Fibroblast of pulmonary artery (primary cell): ENCODE results near the gene FIBCD1.

Experiments used
- DNase-seq: peaks from one replicate; pipeline ENCODE4 v3.0.0-alpha.2; 2010; ENCODE audit warnings: low read depth
- H3K4me3 ChIP-seq: replicated peaks from 2 replicates; pipeline ENCODE4 v1.5.1; 2011; ENCODE audit warnings: low read depth, mild to moderate bottlenecking, control low read depth, low read length, moderate library complexity
- CTCF ChIP-seq: IDR thresholded peaks from 2 replicates; pipeline ENCODE4 v1.5.1; 2011; ENCODE audit warnings: mild to moderate bottlenecking, control low read depth, low read length, inconsistent platforms; ENCODE audit errors: missing control alignments

Gene FIBCD1

GRCh38 chr9:130921989-130922892 is 16.8 kb downstream of the FIBCD1 start:
- DNase-seq = no peak
- H3K4me3 ChIP-seq = no peak overlapping the region
- no peak for TF ChIP-seq CTCF

GRCh38 chr9:130921300-130921988 is 17.6 kb downstream of the FIBCD1 start:
- TF ChIP-seq CTCF = no peak
- DNase-seq = no peak
- H3K4me3 ChIP-seq = no peak overlapping the region

GRCh38 chr9:130920762-130921299 is 18.2 kb downstream of the FIBCD1 start:
- no peak overlapping the region for H3K4me3 ChIP-seq
- no peak for DNase-seq
- no peak for TF ChIP-seq CTCF

GRCh38 chr9:130920233-130920632 is 18.8 kb downstream of the FIBCD1 start:
- no peak overlapping the region for H3K4me3 ChIP-seq
- no peak for DNase-seq
- TF ChIP-seq CTCF = no peak

- no peak overlapping the region for H3K4me3 ChIP-seq
- DNase-seq = no peak
- no peak for TF ChIP-seq CTCF
These were observed 19.4 kb downstream of the FIBCD1 start for GRCh38 chr9:130919559-130920145.

- no peak for DNase-seq
- H3K4me3 ChIP-seq = no peak overlapping the region
- no peak for TF ChIP-seq CTCF
These were observed 20.1 kb downstream of the FIBCD1 start for GRCh38 chr9:130918826-130919558.
